Colonic mucosa (tissue), 4 donors: ENCODE data around the gene TMPRSS6. TPM values are rescaled to one million over a fixed set of nuclear protein-coding genes. Genes with fewer than 3 reads are reported as not detected.
A peak's percentile ranks its signal among the peaks of the same experiment; 100 is the strongest.

Experiments used
- DNase-seq: peaks from one replicate; pipeline ENCODE4 v3.0.0-alpha.2; 2020
- H3K27ac ChIP-seq: fragments of 200-600 bp; one replicate; pipeline ENCODE4 v1.8.0; 2021
- H3K27me3 ChIP-seq: fragments of 200-600 bp; one replicate; pipeline ENCODE4 v1.8.0; 2021
- H3K36me3 ChIP-seq: fragments of 200-600 bp; one replicate; pipeline ENCODE4 v1.8.0; 2021
- H3K4me1 ChIP-seq: fragments of 200-600 bp; one replicate; pipeline ENCODE4 v1.8.0; 2021; ENCODE audit warnings: mild to moderate bottlenecking
- H3K4me3 ChIP-seq: fragments of 200-600 bp; one replicate; pipeline ENCODE4 v1.8.0; 2021
- H3K9ac ChIP-seq, 2 donors: one replicate each; pipeline ENCODE4 v1.7.0; 2013; ENCODE audit warnings: control low read depth in 2 of 2, low read depth in 2 of 2, low read length in 2 of 2
- H3K9me3 ChIP-seq: fragments of 200-600 bp; one replicate; pipeline ENCODE4 v1.8.0; 2021
- CTCF ChIP-seq: fragments of 200-600 bp; IDR thresholded peaks from one replicate; pipeline ENCODE4 v1.8.0; 2022; ENCODE audit warnings: antibody characterized with exemption, mild to moderate bottlenecking
- intact Hi-C: fragments of 100-400 bp; cut with DNase I; formaldehyde crosslinking; loops from one replicate; pipeline ENCODE4 v1.14.1; 2022
- total RNA-seq, 2 donors: library from RNA; stranded (reverse); fragmentation: NEBNext Ultra II Directional in 1 of 2; extraction: Animal tissue kit (Norgen Biotek cat#: 25700) in 1 of 2; gene quantifications; one replicate each; pipeline ENCODE4 v1.2.1, GENCODE V29; 2021
- donor health status: healthy.
- donor health status: DM: no; HTN: no; CAD: no.
- donor health status: DM: no; HTN: no; CAD: no.

The TMPRSS6 gene
- total RNA-seq, 2 donors from 2014 or later: 0.10 to 1.5 TPM

GRCh38 chr22:37154925-37155712, 45.6 kb upstream of the TMPRSS6 start:
- no peaks in the 10 kb centered on the region for H3K27me3 ChIP-seq
- H3K27ac ChIP-seq: no peak overlapping the region
- H3K9me3 ChIP-seq: no peaks in the 10 kb centered on the region
- TF ChIP-seq CTCF: no peak
- H3K4me3 ChIP-seq: no peak overlapping the region
- no peak for DNase-seq
- intact Hi-C loops: no loop called here
- no peaks in the 10 kb centered on the region for H3K36me3 ChIP-seq
- no peaks in the 10 kb centered on the region for H3K4me1 ChIP-seq
- H3K9ac ChIP-seq: no peak overlapping the region

- no peak for DNase-seq
- intact Hi-C loops: no loop called here
- H3K4me3 ChIP-seq: no peak overlapping the region
Observed at GRCh38 chr22:37153901-37154300, 44.4 kb upstream of the TMPRSS6 start.

GRCh38 chr22:37151401-37151800, 41.9 kb upstream of the TMPRSS6 start:
- no peak overlapping the region for H3K4me3 ChIP-seq
- no peaks in the 10 kb centered on the region for H3K9me3 ChIP-seq
- no peaks in the 10 kb centered on the region for H3K4me1 ChIP-seq
- no peaks in the 10 kb centered on the region for H3K36me3 ChIP-seq
- intact Hi-C loops: no loop called here
- DNase-seq: no peak
- H3K9ac ChIP-seq: no peak overlapping the region
- H3K27me3 ChIP-seq: no peaks in the 10 kb centered on the region
- H3K27ac ChIP-seq: no peak overlapping the region
- TF ChIP-seq CTCF: no peak

More at GRCh38 chr22:37153901-37154300, 44.4 kb upstream of the TMPRSS6 start:
- Histone ChIP-seq H3K27me3 (no peaks in the 10 kb centered on the region), H3K9ac (no peak overlapping the region), H3K9me3 (no peaks in the 10 kb centered on the region), H3K36me3 (no peaks in the 10 kb centered on the region), H3K4me1 (no peaks in the 10 kb centered on the region), H3K27ac (no peak overlapping the region)
- no peak for TF ChIP-seq CTCF

GRCh38 chr22:37150701-37151100, 41.2 kb upstream of the TMPRSS6 start:
- H3K27ac ChIP-seq: no peak overlapping the region
- TF ChIP-seq CTCF: no peak
- intact Hi-C loops: no loop called here
- no peaks in the 10 kb centered on the region for H3K4me1 ChIP-seq
- H3K27me3 ChIP-seq: no peaks in the 10 kb centered on the region
- no peaks in the 10 kb centered on the region for H3K9me3 ChIP-seq
- no peaks in the 10 kb centered on the region for H3K36me3 ChIP-seq
- no peak overlapping the region for H3K9ac ChIP-seq
- no peak for DNase-seq
- no peak overlapping the region for H3K4me3 ChIP-seq

GRCh38 chr22:37148742-37149665, 39.5 kb upstream of the TMPRSS6 start:
- Histone ChIP-seq H3K27ac (no peak overlapping the region), H3K9me3 (no peaks in the 10 kb centered on the region), H3K4me3 (peak overlapping the region; percentile 15), H3K4me1 (no peaks in the 10 kb centered on the region), H3K36me3 (no peaks in the 10 kb centered on the region), H3K9ac (peak overlapping the region in 1 of 2 donors; percentile 50), H3K27me3 (no peaks in the 10 kb centered on the region)
- intact Hi-C loops: no loop called here
- DNase-seq: no peak
- no peak for TF ChIP-seq CTCF
